ENCODE measurements around the gene PNPLA2.

DNA sequence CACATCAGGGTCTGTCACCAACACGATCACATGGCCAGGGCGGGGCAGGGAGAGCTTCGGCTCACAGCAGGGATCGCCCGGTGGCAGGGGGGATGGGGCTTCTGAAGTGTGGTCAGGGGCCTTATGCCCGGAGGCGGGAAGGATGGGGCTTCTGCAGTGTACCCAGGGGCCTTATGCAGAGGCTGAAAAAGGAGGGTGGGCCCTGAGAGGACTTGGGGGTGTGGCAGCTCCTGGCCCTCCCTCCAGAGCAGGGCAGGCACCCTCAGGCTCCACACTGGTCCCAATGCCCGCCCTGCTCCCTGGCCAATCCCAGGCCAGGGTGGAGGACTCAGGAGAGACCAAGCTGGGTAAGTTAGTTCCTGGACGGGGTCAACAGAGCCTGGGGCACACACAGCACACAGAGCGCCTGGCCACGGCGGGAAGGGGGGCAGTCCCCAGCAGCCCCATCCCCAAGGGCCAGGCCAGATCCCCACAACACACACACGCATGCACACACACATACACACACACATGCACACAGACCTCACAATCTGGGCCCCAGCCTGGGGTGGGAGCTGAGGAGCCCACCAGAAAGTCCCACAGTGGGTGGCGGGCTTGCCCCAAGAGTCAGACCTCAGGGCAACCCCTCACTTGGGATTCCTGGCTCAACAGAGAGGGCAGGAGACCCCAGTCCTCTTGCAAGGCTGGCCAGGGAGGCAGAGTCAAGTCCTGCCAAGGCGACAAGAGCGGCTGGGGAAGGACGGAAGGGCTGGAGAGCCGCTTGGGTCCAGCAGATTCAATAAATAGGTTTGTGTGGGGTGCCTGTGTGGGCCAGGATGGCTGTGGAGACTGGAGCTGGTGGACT is 27.8 kb upstream of the PNPLA2 start:
- no peak for TF ChIP-seq POLR2AphosphoS5 (IDR thresholded peaks at IDR 0.05; ENCODE audit: borderline replicate concordance, low read depth, low read length)
- no peak for TF ChIP-seq EZH2 (IDR thresholded peaks at IDR 0.05)
